CD14-positive monocyte (primary cell): ENCODE measurements around the gene PDE11A. TPM values are rescaled to one million over a fixed set of nuclear protein-coding genes. Genes with fewer than 3 reads are reported as not detected.

Experiments used
- DNase-seq, 3 donors: peaks; one replicate each; pipeline ENCODE4 v3.0.0-alpha.2; 2011 to 2022
- H2AFZ ChIP-seq: 2 replicates; pipeline ENCODE4 v1.6.0; 2012; ENCODE audit warnings: mild to moderate bottlenecking, low read depth, low read length, inconsistent platforms; ENCODE audit not compliant: insufficient read depth, poor library complexity, severe bottlenecking
- H3K27ac ChIP-seq, 2 donors: 1 replicate in 1 of 2; 2 replicates in 1 of 2; pipeline ENCODE4 v1.5.1; 2012 to 2013; ENCODE audit warnings: low read length in 2 of 2, control low read depth in 1 of 2, inconsistent platforms in 1 of 2, low read depth in 1 of 2, mild to moderate bottlenecking in 1 of 2
- H3K27me3 ChIP-seq, 2 donors: one replicate each; pipeline versions ENCODE4 v1.6.0 to v1.6.1; 2011 to 2013; ENCODE audit warnings: low read length in 2 of 2; ENCODE audit not compliant: control insufficient read depth in 2 of 2, insufficient read depth in 2 of 2
- H3K36me3 ChIP-seq, 2 donors: replicated peaks in 1 of 2; 1 replicate in 1 of 2; 2 replicates in 1 of 2; pipeline versions ENCODE4 v1.5.1 to v1.6.1; 2012 to 2013; ENCODE audit warnings: low read length in 2 of 2, control low read depth in 1 of 2, inconsistent platforms in 1 of 2, mild to moderate bottlenecking in 1 of 2; ENCODE audit not compliant: insufficient read depth in 2 of 2, control insufficient read depth in 1 of 2
- H3K4me1 ChIP-seq, 2 donors: 1 replicate in 1 of 2; 2 replicates in 1 of 2; pipeline versions ENCODE4 v1.5.1 to v1.6.1; 2012 to 2013; ENCODE audit warnings: low read length in 2 of 2, control low read depth in 1 of 2, inconsistent platforms in 1 of 2, mild to moderate bottlenecking in 1 of 2, moderate library complexity in 1 of 2; ENCODE audit not compliant: insufficient read depth in 2 of 2, control insufficient read depth in 1 of 2
- H3K4me2 ChIP-seq: replicated peaks from 2 replicates; pipeline ENCODE3; 2012; ENCODE audit warnings: low read length, moderate library complexity, mild to moderate bottlenecking; ENCODE audit not compliant: poor library complexity, severe bottlenecking; ENCODE audit errors: extremely low read depth
- H3K4me3 ChIP-seq, 3 experiments: fragments of 200-600 bp in 1 of 3; sonication (generic) in 1 of 3; replicated peaks in 1 of 3; 1 replicate in 2 of 3; 2 replicates in 1 of 3; pipeline ENCODE4 v1.5.1; 2011 to 2013; ENCODE audit warnings: low read length in 3 of 3, mild to moderate bottlenecking in 3 of 3, control low read depth in 2 of 3, low read depth in 2 of 3, inconsistent platforms in 1 of 3, moderate library complexity in 1 of 3
- H3K79me2 ChIP-seq: 2 replicates; pipeline ENCODE4 v1.6.0; 2012; ENCODE audit warnings: mild to moderate bottlenecking, control low read depth, inconsistent platforms, low read length, moderate library complexity; ENCODE audit not compliant: insufficient read depth
- H3K9ac ChIP-seq: 2 replicates; pipeline ENCODE4 v1.6.0; 2017; ENCODE audit warnings: low read length, mild to moderate bottlenecking; ENCODE audit not compliant: insufficient read depth, poor library complexity, severe bottlenecking
- H3K9me3 ChIP-seq, 2 donors: replicated peaks in 1 of 2; 1 replicate in 1 of 2; 2 replicates in 1 of 2; pipeline versions ENCODE4 v1.5.1 to v1.6.1; 2012 to 2013; ENCODE audit warnings: low read length in 2 of 2, control low read depth in 1 of 2; ENCODE audit not compliant: control insufficient read depth in 1 of 2, insufficient read depth in 1 of 2
- H4K20me1 ChIP-seq: 2 replicates; pipeline ENCODE4 v1.6.0; 2012; ENCODE audit warnings: mild to moderate bottlenecking, low read length, control low read depth, moderate library complexity; ENCODE audit not compliant: insufficient read depth
- H3K27ac Mint-ChIP-seq, 7 donors: one replicate each; pipeline ENCODE4 v1.8.0; 2020; ENCODE audit warnings: mild to moderate bottlenecking in 7 of 7, mixed read lengths in 7 of 7, moderate library complexity in 6 of 7, inconsistent platforms in 2 of 7
- H3K27me3 Mint-ChIP-seq, 3 donors: one replicate each; pipeline ENCODE4 v1.8.0; 2021 to 2022; ENCODE audit warnings: low read depth in 3 of 3, mild to moderate bottlenecking in 3 of 3, mixed read lengths in 3 of 3, moderate library complexity in 3 of 3, inconsistent platforms in 1 of 3
- H3K36me3 Mint-ChIP-seq, 2 donors: one replicate each; pipeline ENCODE4 v1.8.0; 2020; ENCODE audit warnings: mixed read lengths in 2 of 2, inconsistent platforms in 1 of 2, mild to moderate bottlenecking in 1 of 2
- H3K4me1 Mint-ChIP-seq: one replicate; pipeline ENCODE4 v1.8.0; 2020; ENCODE audit warnings: mild to moderate bottlenecking, mixed read lengths
- H3K4me3 Mint-ChIP-seq, 2 donors: one replicate each; pipeline ENCODE4 v1.8.0; 2020; ENCODE audit warnings: mild to moderate bottlenecking in 2 of 2, mixed read lengths in 2 of 2, moderate library complexity in 1 of 2
- H3K9me3 Mint-ChIP-seq, 7 donors: one replicate each; pipeline ENCODE4 v1.8.0; 2020 to 2022; ENCODE audit warnings: mixed read lengths in 7 of 7, mild to moderate bottlenecking in 6 of 7, moderate library complexity in 6 of 7, inconsistent platforms in 2 of 7
- WGBS: methylation state at CpG from one replicate; pipeline ENCODE4 v1.1.5; 2013; ENCODE audit warnings: missing lambda C conversion rate; ENCODE audit not compliant: insufficient coverage; 5-methylcytosine and 5-hydroxymethylcytosine counted together
- intact Hi-C, 2 donors: fragments of 100-400 bp; cut with micrococcal nuclease; formaldehyde crosslinking; loops; one replicate each; pipeline versions ENCODE4 v1.15.0 to v1.15.1; 2023
- polyA plus RNA-seq, 3 donors: library from polyadenylated mRNA; depleted of rRNA in 1 of 3; unstranded in 2 of 3; stranded (reverse) in 1 of 3; fragments of 300-500 nt in 2 of 3; fragments of >200 nt in 1 of 3; fragmentation: Illumina TruSeq in 2 of 3; gene quantifications; 1 replicate in 2 of 3; 2 replicates in 1 of 3; pipeline ENCODE4 v1.2.3, GENCODE V29; 2012 to 2021
- TF ChIP-seq, protein P1 (sequence below): fragments of 200-600 bp; IDR thresholded peaks from one replicate; pipeline ENCODE4 v1.8.0; 2022; ENCODE audit warnings: antibody characterized with exemption, mild to moderate bottlenecking

The PDE11A gene
- polyA plus RNA-seq, 3 donors: not detected

DNA sequence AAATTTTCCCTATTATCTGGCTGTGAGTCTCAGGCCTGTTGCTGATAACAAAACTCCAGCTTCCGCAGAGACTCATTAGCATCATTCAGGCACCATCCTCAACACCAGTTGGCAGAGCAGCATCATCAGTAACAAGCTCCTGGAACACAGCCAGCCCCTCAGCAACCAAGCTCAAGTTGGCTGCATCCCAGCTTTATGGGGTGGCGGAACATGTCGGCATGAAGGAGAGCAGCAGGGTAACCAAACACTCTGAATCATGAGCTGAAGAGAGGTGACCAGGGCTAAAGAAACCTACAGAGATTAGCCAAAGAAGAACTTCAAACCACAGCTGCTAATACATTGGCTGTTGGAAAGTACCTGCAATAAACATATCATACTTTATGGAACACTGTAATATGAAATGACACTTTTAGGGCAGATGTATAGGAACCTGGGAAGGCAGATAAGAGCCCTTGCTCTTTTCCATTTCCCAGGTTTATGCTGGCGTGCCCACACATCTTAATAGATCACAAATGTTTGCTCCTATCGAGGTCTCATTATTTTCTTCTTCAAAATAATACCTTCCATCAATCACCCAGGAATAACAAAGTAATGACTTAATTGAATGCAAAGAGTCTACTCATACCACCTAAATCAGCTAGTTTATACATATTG, 63.8 kb downstream of the PDE11A start:
- WGBS: 70% methylated on average over 4 of the region's 5 CpGs
- Histone ChIP-seq H3K9ac (no peak overlapping the region), H3K4me1 (no peaks in the 10 kb centered on the region), H3K27ac (no peak overlapping the region), H3K4me3 (no peak overlapping the region), H3K9me3 (no peaks in the 10 kb centered on the region), H3K4me2 (no peak overlapping the region), H3K79me2 (no peaks in the 10 kb centered on the region), H4K20me1 (no peaks in the 10 kb centered on the region), H2AFZ (no peak overlapping the region), H3K36me3 (no peaks in the 10 kb centered on the region), H3K27me3 (no peaks in the 10 kb centered on the region)
- Mint-ChIP-seq H3K4me1 (no peaks in the 10 kb centered on the region), H3K27me3 (no peaks in the 10 kb centered on the region), H3K36me3 (no peaks in the 10 kb centered on the region), H3K4me3 (no peak overlapping the region), H3K27ac (peak overlapping the region in 1 of 7 donors; percentile 46), H3K9me3 (peaks cover 0 to 3% (median 0%) of the 10 kb centered on the region in 7 donors)
- intact Hi-C loops: no loop called here
- no peak for DNase-seq
- TF ChIP-seq, protein P1, sequence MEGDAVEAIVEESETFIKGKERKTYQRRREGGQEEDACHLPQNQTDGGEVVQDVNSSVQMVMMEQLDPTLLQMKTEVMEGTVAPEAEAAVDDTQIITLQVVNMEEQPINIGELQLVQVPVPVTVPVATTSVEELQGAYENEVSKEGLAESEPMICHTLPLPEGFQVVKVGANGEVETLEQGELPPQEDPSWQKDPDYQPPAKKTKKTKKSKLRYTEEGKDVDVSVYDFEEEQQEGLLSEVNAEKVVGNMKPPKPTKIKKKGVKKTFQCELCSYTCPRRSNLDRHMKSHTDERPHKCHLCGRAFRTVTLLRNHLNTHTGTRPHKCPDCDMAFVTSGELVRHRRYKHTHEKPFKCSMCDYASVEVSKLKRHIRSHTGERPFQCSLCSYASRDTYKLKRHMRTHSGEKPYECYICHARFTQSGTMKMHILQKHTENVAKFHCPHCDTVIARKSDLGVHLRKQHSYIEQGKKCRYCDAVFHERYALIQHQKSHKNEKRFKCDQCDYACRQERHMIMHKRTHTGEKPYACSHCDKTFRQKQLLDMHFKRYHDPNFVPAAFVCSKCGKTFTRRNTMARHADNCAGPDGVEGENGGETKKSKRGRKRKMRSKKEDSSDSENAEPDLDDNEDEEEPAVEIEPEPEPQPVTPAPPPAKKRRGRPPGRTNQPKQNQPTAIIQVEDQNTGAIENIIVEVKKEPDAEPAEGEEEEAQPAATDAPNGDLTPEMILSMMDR: no peak

DNA sequence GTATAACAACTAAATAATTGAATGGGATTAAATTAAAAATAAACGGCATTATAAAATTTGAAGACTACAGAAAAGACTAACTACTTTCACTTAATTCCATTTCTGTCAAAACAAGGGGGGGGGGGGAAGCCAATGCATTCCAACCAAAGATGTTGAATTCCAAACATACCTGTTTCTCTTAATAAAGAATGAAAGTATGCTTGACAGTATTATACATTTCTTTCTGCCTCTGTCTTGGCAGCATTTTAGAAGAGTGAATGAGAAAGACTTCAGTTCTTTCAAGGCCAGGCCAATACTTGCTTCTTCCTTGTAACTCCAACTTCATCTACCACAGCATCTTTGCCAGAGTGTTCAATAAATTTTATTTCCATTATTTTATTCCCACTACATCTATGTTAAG, 65.9 kb downstream of the PDE11A start:
- no peak overlapping the region for H2AFZ ChIP-seq
- no peak overlapping the region for H3K27ac Mint-ChIP-seq
- H3K27ac ChIP-seq: no peak overlapping the region
- no peaks in the 10 kb centered on the region for H3K4me1 ChIP-seq
- no peak for DNase-seq
- H3K4me3 Mint-ChIP-seq: no peak overlapping the region
- H4K20me1 ChIP-seq: no peaks in the 10 kb centered on the region
- H3K27me3 ChIP-seq: no peaks in the 10 kb centered on the region
- no peaks in the 10 kb centered on the region for H3K79me2 ChIP-seq
- H3K36me3 Mint-ChIP-seq: no peaks in the 10 kb centered on the region
- H3K4me2 ChIP-seq: no peak overlapping the region
- TF ChIP-seq, protein P1: no peak
- no peaks in the 10 kb centered on the region for H3K36me3 ChIP-seq
- H3K4me3 ChIP-seq: no peak overlapping the region
- intact Hi-C loops: no loop called here
- no peaks in the 10 kb centered on the region for H3K9me3 ChIP-seq
- H3K9me3 Mint-ChIP-seq: peaks cover 0 to 3% (median 0%) of the 10 kb centered on the region in 7 donors
- H3K27me3 Mint-ChIP-seq: no peaks in the 10 kb centered on the region
- no peak overlapping the region for H3K9ac ChIP-seq
- no CpG with 5 or more reads among the region's 1 CpG for WGBS
- no peaks in the 10 kb centered on the region for H3K4me1 Mint-ChIP-seq
